Naive thymus-derived CD8-positive, alpha-beta T cell (primary cell): Measurements from ENCODE around the gene IGFLR1. TPM values are rescaled to one million over a fixed set of nuclear protein-coding genes. Genes with fewer than 3 reads are reported as not detected.

Experiments used
- ATAC-seq, 2 donors: fragments of 150-1000 bp; cut with Tn5 transposase in 1 of 2; sonication (Bioruptor Pico), chemical (Tn5 transposase) in 1 of 2; 1 replicate in 1 of 2; 2 replicates in 1 of 2; pipeline ENCODE4 v1.10.0; 2021; ENCODE audit warnings: mild to moderate bottlenecking in 2 of 2, moderate library complexity in 2 of 2
- POLR2A ChIA-PET: fragments of 350-600 bp; sonication (Branson Sonifier 250); formaldehyde crosslinking; loops from one replicate; lab custom pipeline; 2021; ENCODE audit warnings: antibody characterized with exemption; lab: Charles Lee
- DNase-seq, 10 donors: peaks; one replicate each; pipeline versions ENCODE4 v3.0.0 to v3.0.0-alpha.2; 2020 to 2022
- H3K27ac Mint-ChIP-seq, 10 donors: one replicate each; pipeline ENCODE4 v1.8.0; 2020 to 2022; ENCODE audit warnings: mild to moderate bottlenecking in 10 of 10, mixed read lengths in 10 of 10, moderate library complexity in 4 of 10, inconsistent platforms in 1 of 10
- H3K27me3 Mint-ChIP-seq, 5 donors: one replicate each; pipeline ENCODE4 v1.8.0; 2021 to 2022; ENCODE audit warnings: mixed read lengths in 5 of 5
- H3K36me3 Mint-ChIP-seq, 3 donors: one replicate each; pipeline ENCODE4 v1.8.0; 2020 to 2022; ENCODE audit warnings: mixed read lengths in 3 of 3, mild to moderate bottlenecking in 2 of 3, inconsistent platforms in 1 of 3
- H3K4me1 Mint-ChIP-seq, 4 donors: one replicate each; pipeline ENCODE4 v1.8.0; 2021 to 2022; ENCODE audit warnings: mixed read lengths in 4 of 4
- H3K4me3 Mint-ChIP-seq, 10 donors: one replicate each; pipeline ENCODE4 v1.8.0; 2020 to 2022; ENCODE audit warnings: mild to moderate bottlenecking in 10 of 10, mixed read lengths in 10 of 10, moderate library complexity in 6 of 10, inconsistent platforms in 1 of 10
- H3K9me3 Mint-ChIP-seq, 9 donors: one replicate each; pipeline ENCODE4 v1.8.0; 2020 to 2022; ENCODE audit warnings: mixed read lengths in 9 of 9, mild to moderate bottlenecking in 3 of 9, inconsistent platforms in 1 of 9, moderate library complexity in 1 of 9
- polyA plus RNA-seq, 3 donors: library from polyadenylated mRNA; unstranded; fragments of 300-500 nt; fragmentation: Illumina TruSeq; gene quantifications; one replicate each; pipeline ENCODE4 v1.2.3, GENCODE V29; 2021
- total RNA-seq, 8 experiments: library from RNA in 2 of 8; stranded (reverse) in 2 of 8; gene quantifications; one replicate each; pipeline ENCODE4 v1.2.3 and lab custom pipeline; 2021 to 2026

Gene IGFLR1
- total and polyA plus RNA-seq, 5 experiments from 2014 or later, result 70.2 to 92.7 (median 82.5) TPM

DNA sequence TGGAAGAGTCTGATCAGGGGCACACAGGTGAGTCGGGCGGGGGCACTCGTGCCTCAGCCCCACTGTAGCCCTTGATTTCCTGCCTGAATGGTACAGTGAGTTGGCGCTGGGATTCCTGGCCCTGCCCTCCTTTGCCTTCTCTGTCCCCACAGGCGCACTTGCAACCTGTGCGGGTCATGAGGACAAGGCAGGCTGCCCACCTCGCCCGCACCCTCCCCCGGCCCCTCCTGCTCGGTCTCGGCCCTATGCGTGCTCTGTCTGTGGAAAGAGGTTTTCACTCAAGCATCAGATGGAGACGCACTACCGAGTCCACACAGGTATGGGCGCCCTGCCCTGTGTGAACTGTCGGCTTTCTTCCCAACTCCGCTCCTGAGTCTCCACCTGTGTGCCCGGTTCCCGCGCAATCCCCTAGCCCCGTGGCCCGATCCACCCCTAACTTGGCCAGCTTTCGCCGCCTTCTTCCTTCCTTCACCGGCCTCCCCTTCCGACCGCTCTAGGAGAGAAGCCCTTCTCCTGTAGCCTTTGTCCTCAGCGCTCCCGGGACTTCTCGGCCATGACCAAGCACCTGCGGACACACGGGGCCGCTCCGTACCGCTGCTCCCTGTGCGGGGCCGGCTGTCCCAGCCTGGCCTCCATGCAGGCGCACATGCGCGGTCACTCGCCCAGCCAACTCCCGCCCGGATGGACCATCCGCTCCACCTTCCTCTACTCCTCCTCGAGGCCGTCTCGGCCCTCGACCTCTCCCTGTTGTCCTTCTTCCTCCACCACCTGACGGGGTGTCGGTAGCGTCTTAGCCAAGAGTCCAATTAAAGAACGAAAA lies 26.1 kb downstream of the IGFLR1 start:
- no peaks in the 10 kb centered on the region for H3K27me3 Mint-ChIP-seq
- peak overlapping the region; percentile 89 to 97 (median 94) for H3K27ac Mint-ChIP-seq
- H3K36me3 Mint-ChIP-seq, result peaks cover 0 to 9% (median 0%) of the 10 kb centered on the region in 3 donors
- peaks cover 42 to 77% (median 65%) of the 10 kb centered on the region in 4 donors for H3K4me1 Mint-ChIP-seq
- DNase-seq, result peak in 3 of 10 donors; percentile 22 to 32 (median 27)
- POLR2A ChIA-PET, result interaction anchor here (1.0 to 4.9 kb wide), 4 partner anchors 14 to 24 kb away, joined by 3 to 24 read pairs (median 8); no protein-coding TSS in a partner anchor
- peak overlapping the region; percentile 89 to 99 (median 94) for H3K4me3 Mint-ChIP-seq
- H3K9me3 Mint-ChIP-seq, result no peaks in the 10 kb centered on the region
- no peak for ATAC-seq

DNA sequence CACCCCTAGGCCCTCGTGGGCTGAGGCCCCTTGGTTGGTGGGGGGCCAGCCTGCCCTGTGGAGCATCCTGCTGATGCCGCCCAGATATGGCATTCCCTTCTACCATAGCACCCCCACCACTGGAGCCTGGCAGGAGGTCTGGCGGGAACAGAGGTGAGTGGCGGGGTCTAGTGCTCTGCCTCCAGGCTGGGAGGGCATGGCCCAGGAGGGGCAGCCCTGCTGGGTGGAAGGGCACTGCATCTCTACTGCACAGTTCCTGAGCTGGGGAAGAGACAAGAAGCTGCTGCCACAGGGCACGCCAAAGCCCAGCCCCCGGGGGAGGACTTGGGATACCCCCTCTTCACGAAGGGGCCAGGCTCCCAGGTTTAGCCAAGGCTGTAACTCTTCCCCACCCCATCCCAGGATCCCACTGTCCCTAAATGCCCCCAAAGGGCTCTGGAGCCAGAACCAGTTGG lies 26.9 kb downstream of the IGFLR1 start:
- Mint-ChIP-seq H3K27ac (peak overlapping the region in 5 of 10 donors; percentile 56 to 97 (median 95)), H3K4me3 (peak overlapping the region in 5 of 10 donors; percentile 92 to 99 (median 94)), H3K27me3 (no peaks in the 10 kb centered on the region), H3K4me1 (peaks cover 45 to 78% (median 70%) of the 10 kb centered on the region in 4 donors), H3K36me3 (peaks cover 0 to 4% (median 0%) of the 10 kb centered on the region in 3 donors), H3K9me3 (no peaks in the 10 kb centered on the region)
- POLR2A ChIA-PET, result interaction anchor here (1.0 to 4.9 kb wide), 4 partner anchors 13 to 25 kb away, joined by 3 to 24 read pairs (median 8); no protein-coding TSS in a partner anchor
- DNase-seq (no peak), ATAC-seq (no peak)

DNA sequence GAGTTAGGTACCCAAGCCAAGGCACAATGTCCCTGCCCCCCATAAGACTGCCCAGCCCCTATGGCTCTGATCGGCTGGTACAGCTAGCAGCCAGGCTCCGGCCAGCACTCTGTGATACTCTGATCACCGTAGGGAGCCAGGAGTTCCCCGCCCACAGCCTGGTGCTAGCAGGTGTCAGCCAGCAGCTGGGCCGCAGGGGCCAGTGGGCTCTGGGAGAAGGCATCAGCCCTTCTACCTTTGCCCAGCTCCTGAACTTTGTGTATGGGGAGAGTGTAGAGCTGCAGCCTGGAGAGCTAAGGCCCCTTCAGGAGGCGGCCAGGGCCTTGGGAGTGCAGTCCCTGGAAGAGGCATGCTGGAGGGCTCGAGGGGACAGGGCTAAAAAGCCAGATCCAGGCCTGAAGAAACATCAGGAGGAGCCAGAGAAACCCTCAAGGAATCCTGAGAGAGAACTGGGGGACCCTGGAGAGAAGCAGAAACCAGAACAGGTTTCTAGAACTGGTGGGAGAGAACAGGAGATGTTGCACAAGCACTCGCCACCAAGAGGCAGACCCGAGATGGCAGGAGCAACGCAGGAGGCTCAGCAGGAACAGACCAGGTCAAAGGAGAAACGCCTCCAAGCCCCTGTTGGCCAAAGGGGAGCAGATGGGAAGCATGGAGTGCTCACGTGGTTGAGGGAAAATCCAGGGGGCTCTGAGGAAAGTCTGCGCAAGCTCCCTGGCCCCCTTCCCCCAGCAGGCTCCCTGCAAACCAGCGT lies 27.5 kb downstream of the IGFLR1 start:
- POLR2A ChIA-PET, result interaction anchor here (1.4 to 4.9 kb wide), 3 partner anchors 12 to 20 kb away, joined by 3 to 24 read pairs (median 13); no protein-coding TSS in a partner anchor
- Mint-ChIP-seq H3K9me3 (no peaks in the 10 kb centered on the region), H3K27ac (peak overlapping the region in 9 of 10 donors; percentile 3 to 93 (median 58)), H3K4me1 (peaks cover 42 to 74% (median 66%) of the 10 kb centered on the region in 4 donors), H3K36me3 (no peaks in the 10 kb centered on the region), H3K27me3 (no peaks in the 10 kb centered on the region), H3K4me3 (peak overlapping the region in 9 of 10 donors; percentile 9 to 81 (median 56))
- DNase-seq, result no peak
- ATAC-seq, result no peak

DNA sequence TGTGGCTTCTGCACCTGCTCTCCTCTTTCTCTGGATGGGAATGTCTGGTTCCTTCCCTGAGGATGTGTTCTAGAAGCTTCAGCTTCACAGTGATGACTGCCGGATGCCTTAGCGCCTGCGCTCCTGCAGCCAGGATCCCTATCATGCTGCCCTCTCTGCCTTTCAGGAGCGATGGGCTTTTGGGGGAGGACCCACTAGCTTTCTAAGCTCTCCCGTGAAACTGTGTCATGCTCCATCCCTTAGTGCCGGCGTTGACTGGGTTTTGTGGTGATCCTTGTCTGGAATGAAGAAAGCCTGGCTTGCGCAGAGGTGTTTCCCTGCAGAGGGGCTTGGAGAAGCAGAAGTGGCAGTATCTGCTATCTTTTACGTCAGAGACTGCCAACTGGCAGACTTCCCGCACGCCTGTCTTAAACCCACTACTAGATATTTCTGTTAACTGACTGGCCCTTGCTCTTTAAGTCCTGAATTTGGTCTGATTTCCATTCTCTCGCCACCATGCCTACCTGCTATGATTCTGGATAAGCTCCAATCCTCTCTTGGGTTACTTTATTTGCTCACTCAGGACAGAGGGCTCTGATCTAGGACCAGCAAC lies 28.3 kb downstream of the IGFLR1 start:
- no peak for ATAC-seq
- Mint-ChIP-seq H3K27me3 (no peaks in the 10 kb centered on the region), H3K36me3 (no peaks in the 10 kb centered on the region), H3K4me1 (peaks cover 40 to 67% (median 59%) of the 10 kb centered on the region in 4 donors), H3K27ac (peak overlapping the region; percentile 29 to 96 (median 86)), H3K4me3 (peak overlapping the region; percentile 44 to 81 (median 68)), H3K9me3 (no peaks in the 10 kb centered on the region)
- POLR2A ChIA-PET, result interaction anchor here (3.3 to 4.9 kb wide), 2 partner anchors 11 to 19 kb away, joined by 13 to 24 read pairs; no protein-coding TSS in a partner anchor
- no peak for DNase-seq

DNA sequence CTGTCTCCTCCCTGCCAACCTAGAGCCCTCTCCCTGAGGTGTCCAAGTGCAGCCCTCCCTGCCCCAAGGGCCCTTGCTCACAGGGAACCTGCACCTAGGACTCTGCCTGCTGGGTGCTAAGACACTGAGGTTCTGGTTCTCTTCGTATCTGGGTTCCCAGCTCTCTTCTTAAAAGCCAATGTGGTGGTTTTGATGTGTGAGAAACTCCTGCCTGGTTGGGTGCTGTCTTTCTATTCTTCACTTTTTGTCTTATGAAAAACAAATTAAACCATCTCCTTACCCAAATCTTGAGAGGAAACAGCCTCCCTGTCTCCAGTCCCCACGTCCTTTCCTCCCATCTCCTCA lies 28.8 kb downstream of the IGFLR1 start:
- Mint-ChIP-seq H3K4me3 (peak overlapping the region; percentile 44 to 81 (median 68)), H3K36me3 (no peaks in the 10 kb centered on the region), H3K4me1 (peaks cover 40 to 62% (median 55%) of the 10 kb centered on the region in 4 donors), H3K9me3 (no peaks in the 10 kb centered on the region), H3K27me3 (no peaks in the 10 kb centered on the region), H3K27ac (peak overlapping the region; percentile 50 to 96 (median 92))
- ATAC-seq (peak in 1 of 2 donors; percentile 6), DNase-seq (peak in 2 of 10 donors; percentile 23 to 59)
- POLR2A ChIA-PET, result interaction anchor here (1.0 to 4.9 kb wide), 3 partner anchors 11 to 23 kb away, joined by 3 to 24 read pairs (median 13); no protein-coding TSS in a partner anchor

DNA sequence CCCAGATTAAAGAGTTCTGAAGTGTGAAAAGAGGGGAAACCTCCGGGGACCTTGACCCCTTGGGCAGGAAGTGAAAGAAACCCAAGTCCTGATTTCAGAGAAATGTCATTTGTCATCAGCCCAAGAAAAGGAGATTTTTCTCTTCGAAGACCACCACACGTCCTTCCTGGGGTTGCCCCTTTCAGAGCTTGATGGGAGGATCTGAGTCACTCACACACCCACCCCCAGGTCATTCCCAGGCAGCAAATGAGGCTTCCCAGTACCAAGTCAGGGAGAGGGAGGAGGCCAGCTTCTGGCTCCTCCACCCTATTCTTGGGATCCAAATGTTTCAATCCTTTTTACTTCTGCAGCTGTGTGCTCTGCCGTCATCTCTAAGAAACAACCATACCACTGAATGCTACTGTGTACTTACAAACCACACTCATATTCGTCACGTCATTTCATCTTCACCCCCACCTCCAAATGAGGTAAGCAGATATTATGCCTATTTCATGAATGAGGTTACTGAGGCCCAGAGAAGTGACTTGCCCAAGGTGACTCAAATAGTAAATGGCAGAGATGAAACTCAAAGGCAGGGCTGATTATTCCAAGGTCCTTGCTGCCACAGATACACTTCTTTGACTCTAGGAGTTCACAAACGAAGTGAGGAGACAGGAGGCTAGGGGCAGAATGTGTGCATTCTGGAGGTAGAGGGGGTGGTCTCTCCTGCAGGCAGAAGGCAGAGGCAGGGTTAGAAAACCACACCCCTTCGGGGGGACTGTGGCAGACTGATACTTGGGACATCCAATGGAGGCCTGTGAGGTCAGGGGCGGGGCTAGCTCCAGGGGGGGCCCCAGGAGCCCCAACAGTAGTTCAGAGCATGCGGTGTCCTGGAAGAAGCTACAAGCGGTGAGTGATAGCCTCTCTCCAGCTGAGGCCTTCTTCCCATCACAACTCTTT lies 29.4 kb downstream of the IGFLR1 start:
- Mint-ChIP-seq H3K27me3 (no peaks in the 10 kb centered on the region), H3K27ac (peak overlapping the region; percentile 73 to 96 (median 92)), H3K36me3 (no peaks in the 10 kb centered on the region), H3K4me3 (peak overlapping the region; percentile 23 to 81 (median 71)), H3K9me3 (no peaks in the 10 kb centered on the region), H3K4me1 (peaks cover 40 to 61% (median 55%) of the 10 kb centered on the region in 4 donors)
- POLR2A ChIA-PET, result interaction anchor here (0.6 to 4.9 kb wide), 5 partner anchors 10 to 28 kb away, joined by 3 to 24 read pairs (median 8); no protein-coding TSS in a partner anchor
- DNase-seq (peak in 6 of 10 donors; percentile 44 to 56 (median 52)), ATAC-seq (peak in 1 of 2 donors; percentile 26)

DNA sequence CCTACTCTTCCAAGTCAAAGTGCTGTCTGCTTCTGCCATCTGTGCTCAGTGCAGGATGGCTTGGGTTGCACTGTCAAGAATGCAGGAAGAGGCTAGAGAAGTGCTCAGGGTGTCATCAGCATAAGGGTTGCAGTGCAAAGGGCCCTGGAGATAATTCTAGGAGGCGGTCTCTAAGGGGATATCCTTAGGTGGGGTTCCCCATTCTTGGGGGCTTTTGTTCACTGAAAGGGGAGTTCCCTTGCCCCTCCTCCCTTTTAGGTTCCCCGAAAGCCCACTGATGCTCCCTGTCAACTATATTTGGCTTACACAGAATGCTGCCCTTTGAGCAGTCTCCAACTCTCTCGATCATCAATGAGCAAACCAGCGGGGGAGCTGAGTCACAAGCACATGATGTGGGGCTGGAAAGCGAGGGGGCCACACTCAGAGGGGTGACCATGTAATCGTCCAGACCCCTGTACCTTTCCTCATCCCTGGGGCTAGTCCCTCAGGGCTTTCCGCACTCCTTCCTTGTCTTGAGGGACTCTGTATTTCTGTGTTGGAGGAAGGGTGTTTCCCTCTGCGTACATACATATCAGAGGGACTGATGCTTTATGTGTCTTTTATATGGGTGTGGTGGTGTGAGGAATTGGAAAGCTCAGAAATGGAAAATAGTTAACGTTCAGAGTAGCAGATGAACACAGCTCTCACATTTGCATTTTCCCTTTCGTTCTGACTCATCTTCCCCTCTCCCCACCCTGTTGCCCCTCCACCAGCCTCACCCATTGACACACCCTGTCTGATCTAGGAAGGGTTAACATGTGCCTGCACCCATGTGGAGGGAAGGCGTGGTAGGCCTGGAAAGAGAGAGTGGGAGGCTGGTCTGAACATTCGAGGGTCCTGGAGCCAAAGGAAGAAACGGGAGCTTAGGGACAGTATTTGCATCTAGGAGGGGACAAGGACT lies 31.2 kb downstream of the IGFLR1 start:
- Mint-ChIP-seq H3K4me3 (peak overlapping the region in 2 of 10 donors; percentile 26 to 43), H3K36me3 (no peaks in the 10 kb centered on the region), H3K27me3 (no peaks in the 10 kb centered on the region), H3K27ac (peak overlapping the region in 6 of 10 donors; percentile 0 to 82 (median 44)), H3K9me3 (no peaks in the 10 kb centered on the region), H3K4me1 (peaks cover 33 to 53% (median 44%) of the 10 kb centered on the region in 4 donors)
- POLR2A ChIA-PET, result interaction anchor here (0.5 to 4.9 kb wide), 2 partner anchors 8 to 13 kb away, joined by 3 to 24 read pairs; no protein-coding TSS in a partner anchor
- ATAC-seq (no peak), DNase-seq (no peak)

DNA sequence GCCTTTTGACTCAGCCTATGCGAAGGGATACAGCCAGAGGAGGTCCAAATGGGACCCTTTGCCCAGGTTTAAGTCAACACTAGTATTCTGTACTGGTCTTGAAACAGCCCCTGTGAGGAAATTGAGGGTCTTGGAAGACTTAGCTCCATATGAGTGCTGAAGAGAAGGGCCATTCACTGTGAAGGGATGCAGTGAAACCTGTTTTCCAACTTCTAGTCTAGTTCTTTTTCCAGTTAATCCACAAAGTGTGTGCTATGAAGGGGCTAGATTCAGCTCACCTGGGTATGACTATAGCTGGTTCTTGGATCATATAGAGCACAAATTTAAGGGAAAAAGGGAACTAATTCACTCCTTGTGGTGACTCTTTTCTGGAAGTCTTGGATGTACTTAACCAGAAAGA lies 33.9 kb downstream of the IGFLR1 start:
- Mint-ChIP-seq H3K4me1 (peaks cover 15 to 28% (median 21%) of the 10 kb centered on the region in 4 donors), H3K36me3 (no peaks in the 10 kb centered on the region), H3K27ac (no peak overlapping the region), H3K4me3 (no peak overlapping the region), H3K9me3 (no peaks in the 10 kb centered on the region), H3K27me3 (no peaks in the 10 kb centered on the region)
- no peak for ATAC-seq
- no peak for DNase-seq
- POLR2A ChIA-PET, result no interaction called here

DNA sequence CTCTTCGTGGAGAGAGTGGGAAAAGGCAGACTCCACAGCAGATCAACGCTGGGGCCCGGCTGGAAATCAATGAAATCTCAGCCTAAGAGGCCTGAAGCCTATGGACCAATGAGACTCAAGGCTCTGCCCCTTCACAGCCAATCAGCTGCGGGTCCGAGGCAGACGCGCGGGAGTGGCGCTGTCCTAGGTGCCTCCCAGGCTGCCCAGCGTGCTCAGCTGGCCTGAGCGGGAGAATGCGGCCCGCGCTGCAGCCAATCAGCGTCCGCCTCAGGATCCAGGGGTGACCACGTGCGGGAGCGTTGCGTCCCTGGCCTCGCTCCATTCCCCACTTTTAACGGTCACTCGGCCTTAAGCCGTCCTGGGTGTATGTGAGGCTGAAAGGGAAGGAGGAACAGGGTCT lies 38.0 kb downstream of the IGFLR1 start, which contains the start of gene ZBTB32:
Gene ZBTB32 (plus strand): TSS at position 341 of the 400 bp plus-strand sequence. CDS start 10,069 bp downstream, outside the sequence.
- Mint-ChIP-seq H3K4me1 (peaks cover 5 to 9% (median 8%) of the 10 kb centered on the region in 4 donors), H3K4me3 (peak within 1 kb of the TSS in 1 of 10 donors; percentile 97), H3K27me3 (peaks cover 0 to 9% (median 2%) of the 10 kb centered on the region in 5 donors), H3K36me3 (no peaks in the 10 kb centered on the region), H3K9me3 (no peaks in the 10 kb centered on the region), H3K27ac (peak within 1 kb of the TSS in 1 of 10 donors; percentile 11)
- POLR2A ChIA-PET, result interaction anchor here (0.6 to 2.8 kb wide), 3 partner anchors 10 to 147 kb away, joined by 4 to 24 read pairs (median 14); partner anchors contain the start of genes PSENEN and U2AF1L4
- DNase-seq, result no peak
- no peak for ATAC-seq

DNA sequence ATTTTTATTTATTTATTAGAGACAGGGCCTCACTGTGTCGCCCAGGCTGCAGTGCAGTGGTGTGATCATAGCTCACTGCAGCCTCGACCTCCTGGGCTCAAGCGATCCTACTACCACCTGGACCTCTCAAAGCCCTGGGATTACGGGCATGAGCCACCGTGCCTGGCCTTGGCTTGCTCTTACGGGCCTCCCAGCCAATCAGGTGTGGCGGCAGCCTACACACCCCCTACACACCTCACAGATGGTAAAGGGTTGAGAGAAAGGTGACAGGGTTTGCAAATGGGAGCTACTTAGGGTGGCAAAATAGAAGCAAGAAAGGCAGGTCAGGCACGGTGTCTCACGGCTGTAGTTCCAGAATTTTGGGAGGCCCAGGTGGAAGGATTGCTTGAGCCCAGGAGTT lies 38.9 kb downstream of the IGFLR1 start:
- Mint-ChIP-seq H3K27ac (no peak overlapping the region), H3K36me3 (no peaks in the 10 kb centered on the region), H3K4me3 (peak overlapping the region in 3 of 10 donors; percentile 93 to 98 (median 97)), H3K9me3 (no peaks in the 10 kb centered on the region), H3K4me1 (peaks cover 5 to 9% (median 8%) of the 10 kb centered on the region in 4 donors), H3K27me3 (peaks cover 0 to 9% (median 2%) of the 10 kb centered on the region in 5 donors)
- DNase-seq (no peak), ATAC-seq (no peak)
- POLR2A ChIA-PET, result interaction anchor here (1.3 to 2.8 kb wide), 5 partner anchors 11 to 55 kb away, joined by 3 to 24 read pairs (median 6); partner anchors contain the start of genes HSPB6, IGFLR1, PSENEN and U2AF1L4
